Brain pericyte (primary cell): Measurements from ENCODE around the gene CFC1.
"Not testable (repeated sequence)": the region's sequence is repeated elsewhere in the genome, so short reads cannot be mapped to it uniquely, and the experiment has no call there.

ENCODE experiments used
- DNase-seq: peaks from one replicate; pipeline ENCODE4 v3.0.0-alpha.2; 2012; ENCODE audit warnings: low read depth, low spot score

CFC1 gene

GRCh38 chr2:130583582-130583981, 15.8 kb downstream of the CFC1 start:
- not testable (repeated sequence) for DNase-seq

GRCh38 chr2:130582970-130583369, 16.4 kb downstream of the CFC1 start:
- not testable (repeated sequence) for DNase-seq

GRCh38 chr2:130581491-130581890, 17.9 kb downstream of the CFC1 start:
- not testable (repeated sequence) for DNase-seq

- DNase-seq = not testable (repeated sequence)
These were observed 20.3 kb downstream of the CFC1 start for GRCh38 chr2:130579121-130579520.

- DNase-seq = not testable (repeated sequence)
These were observed 21.8 kb downstream of the CFC1 start for GRCh38 chr2:130577559-130577958.

GRCh38 chr2:130576209-130576784, 23.1 kb downstream of the CFC1 start:
- DNase-seq = not testable (repeated sequence)

DNA sequence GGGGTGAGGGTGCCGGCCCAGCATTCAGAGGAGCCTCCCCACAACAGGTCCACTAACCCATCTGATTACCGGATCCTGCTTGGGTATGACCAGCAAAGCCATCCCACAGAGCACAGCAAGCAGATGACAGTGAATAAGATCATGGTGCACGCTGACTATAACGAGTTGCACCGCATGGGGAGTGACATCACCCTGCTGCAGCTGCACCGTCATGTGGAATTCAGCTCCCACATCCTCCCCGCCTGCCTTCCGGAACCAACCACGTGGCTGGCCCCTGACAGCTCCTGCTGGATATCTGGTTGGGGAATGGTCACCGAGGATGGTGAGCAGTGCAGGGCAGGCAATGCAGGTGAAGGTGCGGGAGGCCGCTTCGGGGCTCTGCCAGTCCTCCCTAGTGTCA, 25.1 kb downstream of the CFC1 start:
- not testable (repeated sequence) for DNase-seq

- not testable (repeated sequence) for DNase-seq
These were observed 27.4 kb downstream of the CFC1 start for GRCh38 chr2:130571929-130572328.

GRCh38 chr2:130566165-130566564, 33.2 kb downstream of the CFC1 start:
- not testable (repeated sequence) for DNase-seq

GRCh38 chr2:130556441-130556840, 42.9 kb downstream of the CFC1 start:
- not testable (repeated sequence) for DNase-seq

DNA sequence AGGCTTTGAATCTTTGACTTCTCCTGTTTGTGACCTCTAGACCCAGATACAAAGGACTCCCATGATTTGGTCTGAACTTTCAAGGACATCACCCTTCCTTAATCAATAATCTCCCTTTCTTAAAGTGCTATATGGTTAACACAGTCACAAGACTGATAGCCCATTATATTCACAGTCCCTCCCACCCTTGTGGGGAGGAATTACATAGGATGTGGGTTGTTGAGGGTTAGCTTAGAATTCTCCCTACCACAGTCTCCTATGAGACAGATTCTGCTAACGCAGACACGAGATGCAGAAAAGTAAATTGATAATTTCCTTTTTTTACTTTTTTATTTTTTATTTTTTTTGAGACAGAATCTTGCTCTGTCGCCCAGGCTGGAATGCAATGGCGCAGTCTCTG, 45.2 kb downstream of the CFC1 start:
- not testable (repeated sequence) for DNase-seq

GRCh38 chr2:130549475-130549874, 49.9 kb downstream of the CFC1 start:
- DNase-seq = not testable (repeated sequence)

DNA sequence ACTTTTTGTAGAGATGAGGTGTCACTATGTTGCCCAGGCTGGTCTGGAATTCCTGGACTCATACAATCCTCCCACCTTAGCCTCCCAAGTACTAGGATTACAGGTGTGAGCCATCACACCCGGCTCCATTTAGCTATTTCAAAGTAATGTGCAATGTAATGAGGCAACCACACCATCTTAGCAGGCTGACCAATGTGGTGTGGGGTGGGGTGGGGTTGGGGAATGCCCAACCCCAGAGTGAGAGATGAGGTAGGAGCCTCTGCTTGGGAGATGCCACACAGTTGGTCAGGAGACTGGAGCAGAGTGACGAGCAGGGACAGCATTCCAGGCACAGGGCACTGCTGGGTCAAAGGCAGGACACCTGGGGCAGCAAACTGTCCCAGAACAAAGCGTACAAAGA, 51.0 kb downstream of the CFC1 start:
- not testable (repeated sequence) for DNase-seq

GRCh38 chr2:130544978-130545377, 54.4 kb downstream of the CFC1 start:
- DNase-seq = not testable (repeated sequence)

GRCh38 chr2:130543785-130544528, 55.4 kb downstream of the CFC1 start:
- DNase-seq = not testable (repeated sequence)

GRCh38 chr2:130542789-130543188, 56.6 kb downstream of the CFC1 start:
- not testable (repeated sequence) for DNase-seq
